Effector memory CD4-positive, alpha-beta T cell (primary cell): ENCODE results near the gene WSCD1.

Source experiments
- DNase-seq, 3 donors: peaks; one replicate each; pipeline ENCODE4 v3.0.0-alpha.2; 2020
- H3K27ac ChIP-seq: 2 replicates; pipeline ENCODE4 v1.7.0; 2013; ENCODE audit warnings: mild to moderate bottlenecking, low read length, moderate library complexity; ENCODE audit not compliant: insufficient read depth, poor library complexity, severe bottlenecking
- H3K27me3 ChIP-seq: replicated peaks from 2 replicates; pipeline ENCODE4 v1.7.0; 2013; ENCODE audit warnings: mild to moderate bottlenecking, low read length; ENCODE audit not compliant: insufficient read depth, control insufficient read depth, poor library complexity, severe bottlenecking
- H3K36me3 ChIP-seq: 2 replicates; pipeline ENCODE4 v1.7.0; 2013; ENCODE audit warnings: mild to moderate bottlenecking, low read length, moderate library complexity; ENCODE audit not compliant: control insufficient read depth, insufficient read depth
- H3K4me1 ChIP-seq: 2 replicates; pipeline ENCODE4 v1.7.0; 2013; ENCODE audit warnings: low read length, mild to moderate bottlenecking; ENCODE audit not compliant: control insufficient read depth, insufficient read depth, poor library complexity, severe bottlenecking
- H3K4me3 ChIP-seq: 2 replicates; pipeline ENCODE4 v1.7.0; 2013; ENCODE audit warnings: low read length, low read depth, mild to moderate bottlenecking; ENCODE audit not compliant: insufficient read depth, poor library complexity, severe bottlenecking
- H3K9me3 ChIP-seq: 2 replicates; pipeline ENCODE4 v1.7.0; 2013; ENCODE audit warnings: mild to moderate bottlenecking, low read length, moderate library complexity; ENCODE audit not compliant: control insufficient read depth

The WSCD1 gene

GRCh38 chr17:6094453-6094852 is 24.3 kb downstream of the WSCD1 start:
- Histone ChIP-seq H3K27ac (no peak overlapping the region), H3K9me3 (no peaks in the 10 kb centered on the region), H3K27me3 (no peaks in the 10 kb centered on the region), H3K36me3 (no peaks in the 10 kb centered on the region), H3K4me1 (no peaks in the 10 kb centered on the region), H3K4me3 (no peak overlapping the region)
- no peak for DNase-seq

GRCh38 chr17:6094926-6095325 is 24.7 kb downstream of the WSCD1 start:
- no peak for DNase-seq
- no peaks in the 10 kb centered on the region for H3K27me3 ChIP-seq
- no peaks in the 10 kb centered on the region for H3K4me1 ChIP-seq
- no peak overlapping the region for H3K4me3 ChIP-seq
- no peak overlapping the region for H3K27ac ChIP-seq
- H3K36me3 ChIP-seq: no peaks in the 10 kb centered on the region
- H3K9me3 ChIP-seq: no peaks in the 10 kb centered on the region

- H3K4me1 ChIP-seq: no peaks in the 10 kb centered on the region
- no peak overlapping the region for H3K27ac ChIP-seq
- H3K27me3 ChIP-seq: no peaks in the 10 kb centered on the region
- no peak for DNase-seq
- H3K36me3 ChIP-seq: no peaks in the 10 kb centered on the region
- no peaks in the 10 kb centered on the region for H3K9me3 ChIP-seq
- H3K4me3 ChIP-seq: no peak overlapping the region
These were observed 25.3 kb downstream of the WSCD1 start for GRCh38 chr17:6095501-6095900.

- H3K27ac ChIP-seq: no peak overlapping the region
- no peaks in the 10 kb centered on the region for H3K36me3 ChIP-seq
- H3K27me3 ChIP-seq: no peaks in the 10 kb centered on the region
- no peak overlapping the region for H3K4me3 ChIP-seq
- no peaks in the 10 kb centered on the region for H3K9me3 ChIP-seq
- no peak for DNase-seq
- no peaks in the 10 kb centered on the region for H3K4me1 ChIP-seq
These were observed 26.2 kb downstream of the WSCD1 start for GRCh38 chr17:6096201-6097004.

GRCh38 chr17:6097005-6097279 is 26.8 kb downstream of the WSCD1 start:
- H3K36me3 ChIP-seq: no peaks in the 10 kb centered on the region
- H3K4me1 ChIP-seq: no peaks in the 10 kb centered on the region
- H3K27me3 ChIP-seq: no peaks in the 10 kb centered on the region
- DNase-seq: no peak
- H3K4me3 ChIP-seq: no peak overlapping the region
- no peak overlapping the region for H3K27ac ChIP-seq
- no peaks in the 10 kb centered on the region for H3K9me3 ChIP-seq

- DNase-seq: no peak
- Histone ChIP-seq H3K36me3 (no peaks in the 10 kb centered on the region), H3K4me3 (no peak overlapping the region), H3K27ac (no peak overlapping the region), H3K4me1 (no peaks in the 10 kb centered on the region), H3K27me3 (no peaks in the 10 kb centered on the region), H3K9me3 (no peaks in the 10 kb centered on the region)
These were observed 28.1 kb downstream of the WSCD1 start for GRCh38 chr17:6098050-6098822.

GRCh38 chr17:6098823-6099180 is 28.6 kb downstream of the WSCD1 start:
- no peaks in the 10 kb centered on the region for H3K27me3 ChIP-seq
- H3K27ac ChIP-seq: no peak overlapping the region
- DNase-seq: no peak
- H3K9me3 ChIP-seq: no peaks in the 10 kb centered on the region
- H3K36me3 ChIP-seq: no peaks in the 10 kb centered on the region
- H3K4me3 ChIP-seq: no peak overlapping the region
- no peaks in the 10 kb centered on the region for H3K4me1 ChIP-seq

- DNase-seq: no peak
- no peak overlapping the region for H3K27ac ChIP-seq
- H3K36me3 ChIP-seq: no peaks in the 10 kb centered on the region
- H3K9me3 ChIP-seq: no peaks in the 10 kb centered on the region
- H3K4me1 ChIP-seq: no peaks in the 10 kb centered on the region
- no peaks in the 10 kb centered on the region for H3K27me3 ChIP-seq
- no peak overlapping the region for H3K4me3 ChIP-seq
These were observed 29.3 kb downstream of the WSCD1 start for GRCh38 chr17:6099492-6099891.

GRCh38 chr17:6100146-6100545 is 30.0 kb downstream of the WSCD1 start:
- Histone ChIP-seq H3K4me1 (no peaks in the 10 kb centered on the region), H3K27ac (no peak overlapping the region), H3K9me3 (no peaks in the 10 kb centered on the region), H3K36me3 (no peaks in the 10 kb centered on the region), H3K27me3 (no peaks in the 10 kb centered on the region), H3K4me3 (no peak overlapping the region)
- DNase-seq: no peak

GRCh38 chr17:6100891-6101500 is 30.8 kb downstream of the WSCD1 start:
- H3K9me3 ChIP-seq: no peaks in the 10 kb centered on the region
- H3K36me3 ChIP-seq: no peaks in the 10 kb centered on the region
- no peak overlapping the region for H3K27ac ChIP-seq
- H3K4me3 ChIP-seq: no peak overlapping the region
- H3K27me3 ChIP-seq: no peaks in the 10 kb centered on the region
- no peak for DNase-seq
- H3K4me1 ChIP-seq: no peaks in the 10 kb centered on the region
